ENCODE results near the gene UBE2U. TPM values are rescaled to one million over a fixed set of nuclear protein-coding genes. Genes with fewer than 3 reads are reported as not detected.
"Not testable (repeated sequence)": the region's sequence is repeated elsewhere in the genome, so short reads cannot be mapped to it uniquely, and the experiment has no call there.

Gene UBE2U
- total RNA-seq, 2 donors from 2014 or later: 0.52 TPM; not detected in 1

GRCh38 chr1:64246294-64246917 is 43.0 kb downstream of the UBE2U start:
- no peaks in the 10 kb centered on the region for H3K36me3 Mint-ChIP-seq
- ATAC-seq: no peak
- DNase-seq (ENCODE audit: low spot score in 2 of 2): no peak
- no peak overlapping the region for H3K27ac Mint-ChIP-seq
- H3K9me3 Mint-ChIP-seq: no peaks in the 10 kb centered on the region

GRCh38 chr1:64248065-64248464 is 44.6 kb downstream of the UBE2U start:
- H3K36me3 Mint-ChIP-seq: no peaks in the 10 kb centered on the region
- no peak overlapping the region for H3K27ac Mint-ChIP-seq
- DNase-seq (ENCODE audit: low spot score in 2 of 2): no peak

GRCh38 chr1:64250472-64250871 is 47.0 kb downstream of the UBE2U start:
- DNase-seq (ENCODE audit: low spot score in 2 of 2); ATAC-seq; H3K27ac Mint-ChIP-seq; H3K36me3 Mint-ChIP-seq: not testable (repeated sequence)
- peaks cover 6 to 11% of the 10 kb centered on the region in 2 donors for H3K9me3 Mint-ChIP-seq

More at GRCh38 chr1:64248065-64248464, 44.6 kb downstream of the UBE2U start:
- peaks cover 0 to 4% of the 10 kb centered on the region in 2 donors for H3K9me3 Mint-ChIP-seq
- no peak for ATAC-seq

- ATAC-seq: no peak
- H3K9me3 Mint-ChIP-seq: peaks cover 6 to 11% of the 10 kb centered on the region in 2 donors
- DNase-seq (ENCODE audit: low spot score in 2 of 2): no peak
- no peak overlapping the region for H3K27ac Mint-ChIP-seq
- H3K36me3 Mint-ChIP-seq: peaks cover 0 to 7% of the 10 kb centered on the region in 2 donors
Measured at GRCh38 chr1:64251971-64252370, 48.5 kb downstream of the UBE2U start.

GRCh38 chr1:64257233-64257632 is 53.8 kb downstream of the UBE2U start:
- not testable (repeated sequence) for DNase-seq (ENCODE audit: low spot score in 2 of 2); ATAC-seq; H3K36me3 Mint-ChIP-seq; H3K27ac Mint-ChIP-seq
- peaks cover 6 to 11% of the 10 kb centered on the region in 2 donors for H3K9me3 Mint-ChIP-seq

- H3K27ac Mint-ChIP-seq; DNase-seq (ENCODE audit: low spot score in 2 of 2); H3K36me3 Mint-ChIP-seq; ATAC-seq; H3K9me3 Mint-ChIP-seq: not testable (repeated sequence)
Measured at GRCh38 chr1:64258444-64258843, 55.0 kb downstream of the UBE2U start.

GRCh38 chr1:64263335-64263734 is 59.9 kb downstream of the UBE2U start:
- H3K9me3 Mint-ChIP-seq: no peaks in the 10 kb centered on the region
- ATAC-seq: no peak
- no peak for DNase-seq (ENCODE audit: low spot score in 2 of 2)
- no peak overlapping the region for H3K27ac Mint-ChIP-seq
- no peaks in the 10 kb centered on the region for H3K36me3 Mint-ChIP-seq

GRCh38 chr1:64263856-64264255 is 60.4 kb downstream of the UBE2U start:
- Mint-ChIP-seq H3K27ac (no peak overlapping the region), H3K36me3 (no peaks in the 10 kb centered on the region), H3K9me3 (no peaks in the 10 kb centered on the region)
- DNase-seq (ENCODE audit: low spot score in 2 of 2): no peak
- ATAC-seq: no peak

- H3K36me3 Mint-ChIP-seq: no peaks in the 10 kb centered on the region
- no peak for DNase-seq (ENCODE audit: low spot score in 2 of 2)
- no peak for ATAC-seq
- H3K27ac Mint-ChIP-seq: no peak overlapping the region
- no peaks in the 10 kb centered on the region for H3K9me3 Mint-ChIP-seq
Measured at GRCh38 chr1:64265141-64265540, 61.7 kb downstream of the UBE2U start.

- no peaks in the 10 kb centered on the region for H3K9me3 Mint-ChIP-seq
- ATAC-seq (no peak), DNase-seq (ENCODE audit: low spot score in 2 of 2) (no peak)
- no peak overlapping the region for H3K27ac Mint-ChIP-seq
- H3K36me3 Mint-ChIP-seq: no peaks in the 10 kb centered on the region
Measured at GRCh38 chr1:64266991-64267390, 63.6 kb downstream of the UBE2U start.

GRCh38 chr1:64268653-64269557 is 65.5 kb downstream of the UBE2U start:
- DNase-seq (ENCODE audit: low spot score in 2 of 2) (peak in 1 of 2 donors; percentile 73), ATAC-seq (peak in 1 of 2 donors; percentile 61)
- no peaks in the 10 kb centered on the region for H3K36me3 Mint-ChIP-seq
- peaks cover 0 to 4% of the 10 kb centered on the region in 2 donors for H3K9me3 Mint-ChIP-seq
- no peak overlapping the region for H3K27ac Mint-ChIP-seq

GRCh38 chr1:64269558-64269884 is 66.1 kb downstream of the UBE2U start:
- no peak for ATAC-seq

GRCh38 chr1:64280001-64280400 is 76.6 kb downstream of the UBE2U start:
- no peak overlapping the region for H3K27ac Mint-ChIP-seq
- ATAC-seq: no peak
- H3K9me3 Mint-ChIP-seq: peaks cover 0 to 4% of the 10 kb centered on the region in 2 donors
- no peaks in the 10 kb centered on the region for H3K36me3 Mint-ChIP-seq
- DNase-seq (ENCODE audit: low spot score in 2 of 2): no peak

More at GRCh38 chr1:64269558-64269884, 66.1 kb downstream of the UBE2U start:
- H3K27ac Mint-ChIP-seq: no peak overlapping the region
- H3K36me3 Mint-ChIP-seq: no peaks in the 10 kb centered on the region
- DNase-seq (ENCODE audit: low spot score in 2 of 2): no peak
- H3K9me3 Mint-ChIP-seq: peaks cover 0 to 4% of the 10 kb centered on the region in 2 donors

GRCh38 chr1:64282351-64282750 is 78.9 kb downstream of the UBE2U start:
- ATAC-seq (no peak), DNase-seq (ENCODE audit: low spot score in 2 of 2) (no peak)
- Mint-ChIP-seq H3K36me3 (no peaks in the 10 kb centered on the region), H3K9me3 (no peaks in the 10 kb centered on the region), H3K27ac (no peak overlapping the region)

GRCh38 chr1:64287071-64287470 is 83.6 kb downstream of the UBE2U start:
- ATAC-seq (no peak), DNase-seq (ENCODE audit: low spot score in 2 of 2) (no peak)
- Mint-ChIP-seq H3K36me3 (no peaks in the 10 kb centered on the region), H3K27ac (no peak overlapping the region), H3K9me3 (no peaks in the 10 kb centered on the region)

GRCh38 chr1:64290420-64290819 is 87.0 kb downstream of the UBE2U start:
- Mint-ChIP-seq H3K9me3 (no peaks in the 10 kb centered on the region), H3K27ac (no peak overlapping the region), H3K36me3 (no peaks in the 10 kb centered on the region)
- DNase-seq (ENCODE audit: low spot score in 2 of 2) (no peak), ATAC-seq (no peak)

- H3K9me3 Mint-ChIP-seq: no peaks in the 10 kb centered on the region
- no peak for DNase-seq (ENCODE audit: low spot score in 2 of 2)
- no peak for ATAC-seq
- H3K36me3 Mint-ChIP-seq: no peaks in the 10 kb centered on the region
- no peak overlapping the region for H3K27ac Mint-ChIP-seq
Measured at GRCh38 chr1:64291931-64292330, 88.5 kb downstream of the UBE2U start.

GRCh38 chr1:64292399-64292798 is 89.0 kb downstream of the UBE2U start:
- no peak for DNase-seq (ENCODE audit: low spot score in 2 of 2)
- no peak for ATAC-seq
- Mint-ChIP-seq H3K27ac (no peak overlapping the region), H3K36me3 (no peaks in the 10 kb centered on the region), H3K9me3 (no peaks in the 10 kb centered on the region)

Data from activated naive CD4-positive, alpha-beta T cell treated with anti-CD3 and anti-CD28 coated beads, Interleukin-2, amount 50 U/mL, for 72 hours (primary cell).